PFSK-1 (cell line): Measurements from ENCODE around the gene DDX54.

Experiments
- FOXP2 ChIP-seq: optimal IDR thresholded peaks from 2 replicates; pipeline ENCODE3; 2011; ENCODE audit warnings: borderline replicate concordance, control low read depth, inconsistent platforms; ENCODE audit not compliant: insufficient read depth; ENCODE audit errors: extremely low read length, extremely low read depth
- POLR2AphosphoS5 ChIP-seq: IDR thresholded peaks from 2 replicates; pipeline ENCODE4 v1.6.1; 2012; ENCODE audit warnings: low read depth, mild to moderate bottlenecking, control low read depth, low read length, moderate library complexity
- SIN3A ChIP-seq: IDR thresholded peaks from 2 replicates; pipeline ENCODE4 v1.6.1; 2012; ENCODE audit warnings: mild to moderate bottlenecking, low read length, moderate library complexity, borderline replicate concordance; ENCODE audit not compliant: insufficient read depth
- TAF1 ChIP-seq: IDR thresholded peaks from 2 replicates; pipeline ENCODE4 v1.6.1; 2012; ENCODE audit warnings: low read length, control low read depth, borderline replicate concordance; ENCODE audit not compliant: insufficient read depth
- TF ChIP-seq, protein P1 (sequence below), 2 experiments: IDR thresholded peaks; 2 replicates each; pipeline versions ENCODE4 v1.6.1 to v1.8.0; 2011 to 2012; ENCODE audit warnings: low read depth in 2 of 2, low read length in 2 of 2, control low read depth in 1 of 2, inconsistent platforms in 1 of 2, mild to moderate bottlenecking in 1 of 2, moderate library complexity in 1 of 2; ENCODE audit not compliant: insufficient read depth in 1 of 2

DDX54 gene

DNA sequence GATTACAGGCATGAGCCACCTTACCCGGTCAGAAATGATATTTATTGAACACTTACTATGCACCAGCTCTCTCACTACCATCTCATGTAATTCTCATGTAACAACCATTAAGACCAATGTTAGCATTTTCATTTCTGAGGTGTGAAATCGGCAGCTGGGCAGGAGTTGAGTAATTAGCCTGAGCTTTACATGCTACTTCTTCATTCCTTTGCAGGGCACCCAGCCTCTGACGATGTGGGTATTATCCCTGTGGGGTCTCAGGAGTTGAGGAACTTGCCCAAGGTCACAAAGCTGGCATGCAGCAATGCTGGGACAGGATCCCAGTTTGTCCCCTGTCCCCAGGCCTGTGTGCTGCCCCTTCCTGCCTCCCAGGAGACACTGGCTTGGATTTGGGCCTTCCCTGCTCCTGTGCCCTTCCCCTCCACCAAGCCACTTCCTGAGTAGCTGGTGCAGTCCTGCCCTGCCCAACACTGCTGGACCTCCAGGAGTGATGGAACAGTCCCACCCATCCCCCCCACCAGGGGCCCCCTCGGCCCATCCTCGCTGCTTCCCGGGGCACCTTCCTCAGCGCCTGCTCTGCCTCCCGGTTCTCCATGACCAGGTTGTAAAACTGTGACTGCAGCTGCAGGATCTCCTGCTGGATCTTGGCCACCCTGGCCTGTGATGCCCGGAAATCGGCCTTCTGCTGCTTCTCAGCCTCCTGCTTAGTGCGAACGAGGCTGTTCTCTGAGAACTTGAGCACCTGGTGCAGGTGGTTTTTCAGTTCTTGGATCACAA, 14.9 kb upstream of the DDX54 start:
- no peak for TF ChIP-seq POLR2AphosphoS5
- TF ChIP-seq, protein P1, sequence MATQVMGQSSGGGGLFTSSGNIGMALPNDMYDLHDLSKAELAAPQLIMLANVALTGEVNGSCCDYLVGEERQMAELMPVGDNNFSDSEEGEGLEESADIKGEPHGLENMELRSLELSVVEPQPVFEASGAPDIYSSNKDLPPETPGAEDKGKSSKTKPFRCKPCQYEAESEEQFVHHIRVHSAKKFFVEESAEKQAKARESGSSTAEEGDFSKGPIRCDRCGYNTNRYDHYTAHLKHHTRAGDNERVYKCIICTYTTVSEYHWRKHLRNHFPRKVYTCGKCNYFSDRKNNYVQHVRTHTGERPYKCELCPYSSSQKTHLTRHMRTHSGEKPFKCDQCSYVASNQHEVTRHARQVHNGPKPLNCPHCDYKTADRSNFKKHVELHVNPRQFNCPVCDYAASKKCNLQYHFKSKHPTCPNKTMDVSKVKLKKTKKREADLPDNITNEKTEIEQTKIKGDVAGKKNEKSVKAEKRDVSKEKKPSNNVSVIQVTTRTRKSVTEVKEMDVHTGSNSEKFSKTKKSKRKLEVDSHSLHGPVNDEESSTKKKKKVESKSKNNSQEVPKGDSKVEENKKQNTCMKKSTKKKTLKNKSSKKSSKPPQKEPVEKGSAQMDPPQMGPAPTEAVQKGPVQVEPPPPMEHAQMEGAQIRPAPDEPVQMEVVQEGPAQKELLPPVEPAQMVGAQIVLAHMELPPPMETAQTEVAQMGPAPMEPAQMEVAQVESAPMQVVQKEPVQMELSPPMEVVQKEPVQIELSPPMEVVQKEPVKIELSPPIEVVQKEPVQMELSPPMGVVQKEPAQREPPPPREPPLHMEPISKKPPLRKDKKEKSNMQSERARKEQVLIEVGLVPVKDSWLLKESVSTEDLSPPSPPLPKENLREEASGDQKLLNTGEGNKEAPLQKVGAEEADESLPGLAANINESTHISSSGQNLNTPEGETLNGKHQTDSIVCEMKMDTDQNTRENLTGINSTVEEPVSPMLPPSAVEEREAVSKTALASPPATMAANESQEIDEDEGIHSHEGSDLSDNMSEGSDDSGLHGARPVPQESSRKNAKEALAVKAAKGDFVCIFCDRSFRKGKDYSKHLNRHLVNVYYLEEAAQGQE (IDR thresholded peaks at IDR 0.05; ENCODE audit: insufficient read depth in 1 of 2, low read depth in 2 of 2, low read length in 2 of 2) = no peak
- no peak for TF ChIP-seq FOXP2
- no peak for TF ChIP-seq SIN3A
- no peak for TF ChIP-seq TAF1

DNA sequence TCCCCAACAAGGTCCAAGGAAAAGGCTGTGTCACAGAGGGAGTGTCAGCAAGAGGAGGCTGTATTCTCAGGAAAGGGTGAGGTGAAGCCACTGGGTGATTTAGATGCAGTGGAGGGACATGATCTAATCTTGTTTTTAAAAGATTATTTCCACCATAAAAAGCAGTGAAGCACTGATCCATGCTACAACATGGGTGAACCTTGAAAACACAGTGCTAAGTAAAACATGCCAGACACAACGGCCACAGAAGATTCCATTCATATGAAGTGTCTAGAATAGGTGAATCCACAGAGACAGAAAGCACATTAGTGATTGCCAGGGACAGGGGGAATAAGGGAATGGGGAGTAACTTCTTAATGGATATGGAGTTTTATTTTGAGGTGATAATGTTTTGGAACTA, 13.0 kb upstream of the DDX54 start:
- TF ChIP-seq, protein P1 (IDR thresholded peaks at IDR 0.05; ENCODE audit: insufficient read depth in 1 of 2, low read depth in 2 of 2, low read length in 2 of 2) = no peak
- TF ChIP-seq POLR2AphosphoS5 (no peak), SIN3A (no peak), FOXP2 (no peak), TAF1 (no peak)

DNA sequence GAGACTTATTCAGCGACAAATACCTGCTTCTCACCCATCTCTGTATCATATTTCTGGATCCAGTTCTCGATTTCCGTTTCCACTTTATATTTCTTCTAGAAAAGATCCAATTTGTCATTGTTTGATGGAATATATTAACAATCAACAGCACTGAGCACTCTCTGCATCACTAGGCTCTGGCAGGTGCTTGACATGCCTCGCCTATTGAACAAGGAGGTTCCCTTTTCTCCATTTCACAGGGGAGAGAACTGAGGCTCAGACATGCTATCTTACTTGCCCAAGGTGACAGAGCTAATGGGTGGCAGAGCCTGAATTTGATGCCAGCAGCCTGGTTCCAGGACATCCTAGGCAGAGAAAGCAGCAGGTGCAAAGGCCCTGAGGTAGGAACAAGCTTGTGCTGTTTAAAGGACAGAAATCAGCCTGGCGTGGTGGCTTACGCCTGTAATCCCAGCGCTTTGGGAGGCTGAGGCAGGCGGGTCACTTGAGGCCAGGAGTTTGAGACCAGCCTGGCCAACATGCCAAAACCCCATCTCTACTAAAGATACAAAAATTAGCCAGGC, 12.3 kb upstream of the DDX54 start:
- TF ChIP-seq SIN3A = no peak
- no peak for TF ChIP-seq TAF1
- TF ChIP-seq FOXP2 = no peak
- TF ChIP-seq, protein P1 (IDR thresholded peaks at IDR 0.05; ENCODE audit: insufficient read depth in 1 of 2, low read depth in 2 of 2, low read length in 2 of 2) = no peak
- no peak for TF ChIP-seq POLR2AphosphoS5

DNA sequence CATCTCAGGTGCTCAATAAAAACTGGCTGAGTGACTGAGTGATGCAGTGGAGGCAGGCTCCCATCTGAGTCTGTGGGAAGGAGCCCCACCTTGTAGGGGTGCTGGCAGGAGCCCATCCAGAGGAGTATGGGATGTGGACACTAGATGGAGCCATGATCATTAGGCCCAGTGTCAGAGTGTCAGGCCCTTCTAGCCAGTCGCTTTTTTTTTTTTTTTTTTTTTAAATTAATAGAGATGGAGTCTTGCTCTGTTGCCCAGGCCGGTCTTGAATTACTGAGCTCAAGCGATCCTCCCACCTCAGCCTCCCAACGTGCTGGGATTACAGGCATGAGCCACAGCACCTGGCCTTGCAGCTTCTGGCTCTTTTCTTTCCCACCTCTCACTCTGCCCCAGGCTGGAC, 11.7 kb upstream of the DDX54 start:
- no peak for TF ChIP-seq SIN3A
- TF ChIP-seq, protein P1 (IDR thresholded peaks at IDR 0.05; ENCODE audit: insufficient read depth in 1 of 2, low read depth in 2 of 2, low read length in 2 of 2) = no peak
- TF ChIP-seq FOXP2 = no peak
- TF ChIP-seq POLR2AphosphoS5 = no peak
- no peak for TF ChIP-seq TAF1
